Prostate gland (tissue), 2 donors: Measurements from ENCODE around the gene NUP107. TPM values are rescaled to one million over a fixed set of nuclear protein-coding genes. Genes with fewer than 3 reads are reported as not detected.

Experiments
- DNase-seq: peaks from one replicate; pipeline ENCODE4 v3.0.0-alpha.2; 2019; ENCODE audit warnings: low spot score
- H3K27ac ChIP-seq, 2 donors: fragments of 200-600 bp; sonication (generic); 2 replicates each; pipeline ENCODE4 v1.5.1; 2017 to 2019
- H3K27me3 ChIP-seq: fragments of 200-600 bp; sonication (generic); replicated peaks from 2 replicates; pipeline ENCODE4 v1.5.1; 2019; ENCODE audit not compliant: insufficient read depth
- H3K36me3 ChIP-seq, 2 donors: fragments of 200-600 bp; sonication (generic); 1 replicate in 1 of 2; 2 replicates in 1 of 2; pipeline versions ENCODE4 v1.5.1 to v1.8.1; 2017 to 2019
- H3K4me1 ChIP-seq: fragments of 200-600 bp; sonication (generic); replicated peaks from 2 replicates; pipeline ENCODE4 v1.5.1; 2019
- H3K4me3 ChIP-seq, 2 donors: fragments of 200-600 bp; sonication (generic); 2 replicates each; pipeline ENCODE4 v1.5.1; 2017 to 2019
- H3K9me3 ChIP-seq: fragments of 200-600 bp; sonication (generic); 2 replicates; pipeline ENCODE4 v1.5.1; 2017
- CTCF ChIP-seq, 4 experiments: fragments of 200-600 bp in 2 of 4; fragments of 450-650 bp in 2 of 4; sonication (generic) in 2 of 4; IDR thresholded peaks; 1 replicate in 3 of 4; 2 replicates in 1 of 4; pipeline ENCODE4 v1.5.1; 2016 to 2019; ENCODE audit warnings: antibody characterized with exemption in 4 of 4, mild to moderate bottlenecking in 2 of 4, moderate library complexity in 2 of 4
- POLR2A ChIP-seq: fragments of 450-650 bp; IDR thresholded peaks from one replicate; pipeline ENCODE4 v1.6.1; 2016; ENCODE audit warnings: antibody characterized with exemption, mild to moderate bottlenecking
- POLR2AphosphoS5 ChIP-seq: sonication (generic); formaldehyde crosslinking; IDR thresholded peaks from one replicate; pipeline ENCODE4 v1.6.1; 2017; ENCODE audit warnings: antibody characterized with exemption
- WGBS: methylation state at CpG from one replicate; pipeline ENCODE4 v1.1.5; 2018; 5-methylcytosine and 5-hydroxymethylcytosine counted together
- intact Hi-C: fragments of 100-400 bp; cut with DNase I; formaldehyde crosslinking; loops from one replicate; pipeline ENCODE4 v1.14.2; 2022
- total RNA-seq, 2 donors: library from RNA; depleted of rRNA; stranded (reverse); fragments of >200 nt; gene quantifications; one replicate each; pipeline ENCODE4 v1.1.0, GENCODE V29; 2016

NUP107 gene
- total RNA-seq, 2 donors from 2014 or later = 27.9 to 37.0 TPM

DNA sequence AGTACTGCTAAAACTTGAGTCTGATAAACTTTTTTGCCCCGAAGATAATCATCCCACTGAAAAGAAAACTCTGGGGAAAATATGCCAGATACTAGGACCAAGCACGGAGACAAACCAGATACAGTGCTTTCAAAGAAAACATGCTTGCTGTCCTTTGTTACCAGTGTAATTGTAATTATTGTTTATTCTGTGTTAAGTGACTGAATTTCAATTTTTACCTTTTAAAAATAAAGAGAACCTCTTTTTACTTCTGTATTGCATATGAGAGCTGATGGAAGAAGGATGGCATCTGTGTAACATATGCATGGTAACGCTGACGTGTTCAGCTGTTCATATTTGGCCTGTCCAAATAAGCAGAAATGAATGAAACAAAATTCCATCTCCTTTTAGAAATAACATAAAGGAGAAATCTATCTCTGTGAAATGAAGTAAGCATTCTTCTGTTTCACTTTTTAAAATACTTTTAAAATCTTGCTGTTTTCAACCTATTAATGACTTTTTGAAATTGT lies 81.7 kb downstream of the NUP107 start:
- WGBS = 89% methylated on average over 4 of the region's 4 CpGs
- Histone ChIP-seq H3K4me3 (no peak overlapping the region), H3K4me1 (no peaks in the 10 kb centered on the region), H3K27ac (no peak overlapping the region), H3K27me3 (no peaks in the 10 kb centered on the region), H3K36me3 (no peaks in the 10 kb centered on the region), H3K9me3 (no peaks in the 10 kb centered on the region)
- no peak for DNase-seq
- no peak for TF ChIP-seq POLR2A
- no peak for TF ChIP-seq CTCF (IDR thresholded peaks at IDR 0.05)
- TF ChIP-seq POLR2AphosphoS5 = no peak
- intact Hi-C loops = no loop called here

- intact Hi-C loops = no loop called here
- H3K36me3 ChIP-seq = no peaks in the 10 kb centered on the region
- no peak overlapping the region for H3K4me3 ChIP-seq
- TF ChIP-seq POLR2A = no peak
- no peak for TF ChIP-seq POLR2AphosphoS5
- no peak for TF ChIP-seq CTCF (IDR thresholded peaks at IDR 0.05)
- H3K4me1 ChIP-seq = no peaks in the 10 kb centered on the region
- no peaks in the 10 kb centered on the region for H3K27me3 ChIP-seq
- H3K9me3 ChIP-seq = no peaks in the 10 kb centered on the region
- H3K27ac ChIP-seq = no peak overlapping the region
- 73% methylated on average over 1 of the region's 1 CpG for WGBS
- DNase-seq = no peak
These were observed 83.2 kb downstream of the NUP107 start for GRCh38 chr12:68769941-68770340.

DNA sequence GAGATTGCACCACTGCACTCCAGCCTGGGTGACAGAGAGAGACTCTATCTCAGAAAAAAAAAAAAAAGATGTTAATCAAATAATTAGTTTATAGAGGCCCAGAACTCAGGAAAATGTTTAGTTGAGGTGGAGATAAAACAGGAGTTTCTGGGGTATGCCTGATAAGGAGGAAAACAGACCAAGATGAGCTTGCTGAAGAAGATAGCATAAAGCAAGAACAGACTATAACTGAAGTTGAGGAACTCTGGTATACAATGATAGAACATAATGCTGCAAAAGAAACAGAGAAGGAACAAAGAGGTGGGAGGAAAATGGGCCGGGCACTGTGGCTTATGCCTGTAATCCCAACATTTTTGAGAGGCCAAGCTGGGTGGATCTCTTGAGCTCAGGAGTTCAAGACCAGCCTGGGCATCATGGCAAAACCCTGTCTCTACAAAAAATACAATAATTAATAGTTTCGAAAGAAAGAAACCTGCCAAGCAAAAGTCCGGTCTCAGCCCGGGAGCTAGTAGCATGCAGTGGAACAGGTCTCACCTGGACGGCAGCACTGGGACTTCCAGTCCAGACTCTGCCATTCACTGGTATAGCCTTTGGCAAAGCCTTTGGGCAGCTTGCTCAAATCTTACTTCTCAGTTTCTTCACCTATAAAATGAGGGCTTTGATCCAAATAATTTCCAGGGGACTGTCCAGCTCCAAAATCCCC lies 84.6 kb downstream of the NUP107 start:
- no peaks in the 10 kb centered on the region for H3K36me3 ChIP-seq
- H3K9me3 ChIP-seq = no peaks in the 10 kb centered on the region
- WGBS = 82% methylated on average over 5 of the region's 5 CpGs
- no peak for DNase-seq
- TF ChIP-seq CTCF (IDR thresholded peaks at IDR 0.05) (no peak), POLR2A (no peak), POLR2AphosphoS5 (no peak)
- H3K4me1 ChIP-seq = no peaks in the 10 kb centered on the region
- H3K27me3 ChIP-seq = no peaks in the 10 kb centered on the region
- intact Hi-C loops = no loop called here
- no peak overlapping the region for H3K27ac ChIP-seq
- no peak overlapping the region for H3K4me3 ChIP-seq

- no peaks in the 10 kb centered on the region for H3K9me3 ChIP-seq
- H3K4me1 ChIP-seq = no peaks in the 10 kb centered on the region
- intact Hi-C loops = no loop called here
- DNase-seq = no peak
- H3K27ac ChIP-seq = no peak overlapping the region
- H3K27me3 ChIP-seq = no peaks in the 10 kb centered on the region
- TF ChIP-seq POLR2AphosphoS5 (no peak), POLR2A (no peak), CTCF (IDR thresholded peaks at IDR 0.05) (no peak)
- no peaks in the 10 kb centered on the region for H3K36me3 ChIP-seq
- 79% methylated on average over 8 of the region's 8 CpGs for WGBS
- no peak overlapping the region for H3K4me3 ChIP-seq
These were observed 85.9 kb downstream of the NUP107 start for GRCh38 chr12:68772714-68773113.

- no peaks in the 10 kb centered on the region for H3K9me3 ChIP-seq
- intact Hi-C loops = no loop called here
- no peak for DNase-seq
- no peak for TF ChIP-seq POLR2AphosphoS5
- no peak for TF ChIP-seq POLR2A
- no peak for TF ChIP-seq CTCF (IDR thresholded peaks at IDR 0.05)
- no peak overlapping the region for H3K27ac ChIP-seq
- 93% methylated on average over 5 of the region's 5 CpGs for WGBS
- no peaks in the 10 kb centered on the region for H3K27me3 ChIP-seq
- H3K4me1 ChIP-seq = no peaks in the 10 kb centered on the region
- H3K4me3 ChIP-seq = no peak overlapping the region
- no peaks in the 10 kb centered on the region for H3K36me3 ChIP-seq
These were observed 86.8 kb downstream of the NUP107 start for GRCh38 chr12:68773582-68773981.
